HG03521 (cell line): Measurements from ENCODE around the gene SYCP2.

ENCODE experiments used
- ATAC-seq: cut with Tn5 transposase; IDR thresholded peaks from one replicate; pipeline ENCODE4 v1.9.1; 2021; ENCODE audit warnings: mild to moderate bottlenecking, moderate library complexity; ENCODE audit not compliant: unreplicated experiment

Gene SYCP2

DNA sequence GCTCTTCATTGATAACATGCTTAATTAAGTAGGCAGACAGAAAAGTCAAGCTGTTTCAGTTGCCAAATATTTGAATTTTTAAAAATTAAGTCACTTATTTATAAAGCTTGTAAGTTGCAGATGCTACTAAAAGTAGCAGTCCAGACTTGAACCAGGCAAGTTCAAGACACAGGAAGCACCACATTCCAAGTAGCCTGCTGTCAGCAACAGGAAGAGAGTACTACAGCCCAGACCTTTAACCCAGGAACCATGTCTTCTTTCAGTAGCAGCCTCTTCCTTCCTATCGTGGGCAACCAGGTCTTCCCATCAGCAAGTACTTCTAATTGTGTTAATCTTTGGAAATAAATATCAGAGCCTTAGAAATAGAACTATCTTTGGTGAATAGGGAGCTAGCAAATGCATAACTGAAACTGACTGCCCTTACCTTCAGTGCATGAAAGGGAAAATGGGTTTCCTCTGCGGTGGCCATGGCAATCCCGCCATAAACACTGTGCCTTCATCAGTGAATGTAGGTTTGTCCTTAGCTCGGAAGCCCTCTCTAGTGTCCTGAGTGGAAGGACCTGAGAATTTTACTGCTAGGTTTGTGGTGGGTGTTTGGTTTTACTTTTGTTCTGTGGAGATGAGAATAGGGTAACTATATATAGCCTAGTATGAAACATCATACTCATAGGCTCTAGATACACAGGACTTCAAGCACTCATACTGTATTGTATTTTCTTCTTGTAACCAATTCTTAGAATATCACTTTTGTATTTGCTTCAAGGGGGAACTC lies 95.6 kb downstream of the SYCP2 start:
- ATAC-seq = peak; percentile 77

DNA sequence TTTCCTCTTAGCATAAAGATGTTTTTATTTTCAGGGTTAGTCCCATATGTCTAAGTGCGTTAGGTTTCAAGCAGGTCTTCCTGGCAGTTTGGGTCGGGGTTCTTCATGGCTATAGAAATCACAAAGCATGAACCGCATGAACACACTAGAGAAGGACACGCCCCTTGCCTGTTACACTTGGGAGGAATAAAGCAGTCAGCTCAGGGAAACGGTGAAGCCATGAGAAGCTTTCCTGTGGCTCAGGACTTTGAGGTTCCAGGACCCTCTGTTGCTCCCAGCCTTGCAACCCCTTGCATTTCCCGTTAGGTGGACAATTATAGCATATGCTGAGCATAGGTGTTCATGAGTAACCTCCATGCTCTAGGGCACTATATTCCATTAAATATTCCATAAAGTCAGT lies 96.7 kb downstream of the SYCP2 start:
- no peak for ATAC-seq

GRCh38 chr20:59835448-59836395 lies 97.7 kb downstream of the SYCP2 start:
- ATAC-seq = no peak

DNA sequence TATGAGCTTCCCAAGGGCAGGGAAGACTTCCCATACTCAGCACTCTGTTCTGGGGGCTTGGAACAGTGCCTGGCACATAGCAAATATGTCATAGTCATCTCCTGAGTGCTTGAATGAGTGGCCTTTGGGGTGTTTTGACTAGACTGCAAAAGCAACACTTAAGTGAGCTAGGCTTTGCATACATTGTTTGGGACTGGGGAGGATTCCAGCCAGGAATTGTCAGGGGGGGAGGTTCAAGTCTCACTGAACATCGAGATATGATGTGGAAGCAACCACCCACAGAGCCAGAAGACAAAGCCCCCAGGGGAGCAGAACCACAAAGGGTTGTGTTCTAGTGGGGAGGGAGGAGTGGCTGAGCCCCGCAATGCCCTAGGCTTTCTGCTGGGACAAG lies 98.4 kb downstream of the SYCP2 start:
- no peak for ATAC-seq

DNA sequence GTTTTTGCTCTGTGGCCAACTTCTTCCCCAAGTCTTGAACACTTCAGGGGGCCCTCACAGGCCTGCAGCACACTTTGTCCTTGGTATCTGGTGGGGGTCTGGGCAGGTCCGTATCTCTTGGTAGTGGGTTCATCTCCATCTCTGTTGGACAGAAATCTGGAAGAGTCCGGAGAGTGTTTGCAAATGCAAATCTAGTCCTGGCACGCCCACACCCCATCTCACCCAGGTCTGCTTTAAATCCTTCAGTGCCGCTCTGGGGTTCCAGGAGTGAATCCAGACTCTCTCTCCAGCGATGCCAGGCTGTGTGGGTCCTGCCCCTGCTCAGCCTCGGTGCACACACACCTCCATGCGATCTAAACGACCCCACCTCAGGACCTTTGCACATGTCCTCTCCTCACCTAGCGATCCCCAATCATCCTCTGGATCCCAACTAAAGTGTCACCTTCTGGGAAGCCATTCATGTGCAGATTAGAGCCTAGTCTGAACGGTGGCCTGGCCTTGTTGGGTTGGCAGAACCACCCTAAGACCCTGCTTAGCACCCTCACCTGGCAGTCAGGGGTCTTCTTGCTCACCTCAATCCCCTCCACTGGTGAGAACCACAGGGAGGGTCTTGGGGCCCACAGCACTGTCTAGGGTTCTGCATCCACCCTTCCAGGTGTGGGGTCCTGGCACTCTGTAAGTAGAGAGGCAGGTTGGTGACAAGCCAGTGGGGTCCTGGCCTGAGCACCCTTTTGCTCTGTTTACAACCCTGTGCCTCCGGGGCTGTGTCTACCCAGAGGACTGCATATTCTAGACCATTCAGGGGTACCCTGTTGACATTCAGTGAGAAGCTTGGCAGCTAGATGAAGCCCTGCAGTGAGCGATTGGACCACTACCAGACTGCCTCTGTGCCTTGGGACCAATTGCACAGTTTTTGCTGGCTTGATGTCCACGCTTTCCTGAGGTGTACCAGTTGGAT lies 100.8 kb downstream of the SYCP2 start:
- no peak for ATAC-seq

GRCh38 chr20:59831916-59832270 lies 101.5 kb downstream of the SYCP2 start:
- no peak for ATAC-seq

GRCh38 chr20:59831024-59831915 lies 102.2 kb downstream of the SYCP2 start:
- no peak for ATAC-seq

- ATAC-seq = no peak
These were observed 102.8 kb downstream of the SYCP2 start for GRCh38 chr20:59830665-59831023.

- no peak for ATAC-seq
These were observed 103.4 kb downstream of the SYCP2 start for GRCh38 chr20:59829786-59830664.

DNA sequence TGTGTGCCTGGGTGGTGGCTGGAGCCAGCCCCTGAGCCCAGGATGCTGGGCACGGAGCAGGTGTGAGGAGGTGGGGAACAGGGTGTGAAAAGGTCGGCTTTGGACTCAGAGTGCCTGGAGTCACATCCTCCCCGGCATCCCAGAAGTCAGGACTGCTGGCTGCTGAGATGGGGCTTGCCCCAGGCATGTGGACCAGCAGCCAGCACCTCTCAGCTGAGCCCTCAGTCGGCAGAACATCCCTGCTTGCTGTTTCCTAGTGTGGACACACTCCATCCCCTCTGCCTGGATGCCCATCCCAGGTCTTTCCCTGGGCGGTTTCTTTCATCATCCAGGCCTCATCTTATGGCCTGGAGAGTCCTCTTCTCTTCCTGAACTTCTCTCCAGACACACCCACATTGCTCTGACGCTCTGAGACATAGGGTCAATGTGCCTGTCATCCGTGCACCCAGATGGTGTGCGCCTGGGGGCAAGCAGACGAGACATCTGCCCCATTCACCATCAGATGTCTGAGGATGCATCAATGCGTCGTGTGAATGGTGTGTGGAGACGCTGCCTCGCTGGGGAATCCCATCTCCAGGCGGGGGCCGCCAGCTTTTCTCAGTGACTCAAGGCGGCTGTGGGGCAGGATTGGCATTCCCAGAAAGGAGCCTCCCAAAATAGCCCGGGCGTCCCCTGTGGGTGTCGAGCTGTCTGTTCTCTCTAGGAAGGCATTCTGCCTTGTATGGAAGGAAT lies 104.2 kb downstream of the SYCP2 start:
- no peak for ATAC-seq

GRCh38 chr20:59828125-59829053 lies 105.0 kb downstream of the SYCP2 start:
- no peak for ATAC-seq

GRCh38 chr20:59827138-59828056 lies 106.0 kb downstream of the SYCP2 start:
- no peak for ATAC-seq

DNA sequence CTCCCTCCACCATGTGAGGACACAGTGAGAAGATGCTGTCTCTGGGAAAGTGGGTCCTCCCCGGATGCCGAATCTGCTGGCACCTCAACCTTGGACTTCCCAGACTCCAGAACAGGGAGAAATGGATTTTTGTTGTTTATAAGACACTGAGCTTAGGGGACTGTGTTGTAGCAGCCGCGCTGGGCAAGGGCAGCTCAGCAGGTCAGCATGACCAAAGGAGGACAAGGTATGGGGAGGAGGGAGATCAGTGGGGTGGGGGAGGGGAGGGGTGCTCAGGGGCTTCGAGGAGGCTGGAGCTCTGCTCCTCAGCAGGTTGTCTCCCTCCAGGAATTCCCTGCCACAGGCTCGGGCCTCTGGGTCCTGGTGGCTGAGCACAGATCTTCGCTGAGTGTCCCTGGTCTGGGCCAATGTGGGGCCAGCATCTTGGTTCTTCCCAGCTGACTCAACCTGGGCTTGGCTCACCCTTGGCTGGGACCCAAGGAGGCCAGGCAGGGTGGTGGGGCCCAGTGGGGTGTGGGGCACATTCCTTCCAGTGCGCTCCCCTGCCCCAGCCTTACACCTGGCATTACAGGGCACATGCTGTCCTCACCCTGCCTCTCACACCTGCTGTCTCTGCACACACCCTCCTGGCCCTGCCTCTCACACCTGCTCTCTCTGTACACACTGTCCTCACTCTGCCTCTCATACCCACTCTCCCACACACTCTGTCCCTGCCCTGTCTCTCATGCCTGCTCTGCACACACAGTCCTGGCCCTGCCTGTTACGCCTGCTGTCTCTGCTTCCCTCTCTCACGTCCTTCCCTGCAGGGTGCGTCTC lies 107.3 kb downstream of the SYCP2 start:
- no peak for ATAC-seq

DNA sequence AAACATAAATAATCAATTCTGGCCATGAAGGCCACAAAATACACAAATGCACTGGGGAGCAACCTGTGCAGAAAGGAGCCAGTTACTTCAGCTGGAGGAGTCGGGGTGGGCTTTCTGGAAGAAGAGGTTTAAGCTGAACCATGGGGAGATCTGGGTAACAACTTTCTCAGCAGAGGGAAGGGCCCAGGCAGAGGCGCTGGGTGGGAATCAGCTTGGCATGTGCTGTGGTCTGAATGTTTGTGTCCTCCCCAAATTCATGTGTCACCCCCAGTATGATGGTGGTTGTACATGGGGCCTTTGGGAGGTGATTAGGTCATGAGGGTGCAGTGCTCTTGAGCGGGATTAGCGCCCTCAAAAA lies 107.9 kb downstream of the SYCP2 start:
- ATAC-seq = no peak

GRCh38 chr20:59824711-59825562 lies 108.5 kb downstream of the SYCP2 start:
- no peak for ATAC-seq
